Activated CD4-positive, alpha-beta T cell treated with anti-CD3 and anti-CD28 coated beads for 1 hour (primary cell): ENCODE data around the gene KRT81.
"Not testable (repeated sequence)": the region's sequence is repeated elsewhere in the genome, so short reads cannot be mapped to it uniquely, and the experiment has no call there.

Source experiments
- DNase-seq: peaks from one replicate; pipeline ENCODE4 v3.0.0-alpha.2; 2020

KRT81 gene

DNA sequence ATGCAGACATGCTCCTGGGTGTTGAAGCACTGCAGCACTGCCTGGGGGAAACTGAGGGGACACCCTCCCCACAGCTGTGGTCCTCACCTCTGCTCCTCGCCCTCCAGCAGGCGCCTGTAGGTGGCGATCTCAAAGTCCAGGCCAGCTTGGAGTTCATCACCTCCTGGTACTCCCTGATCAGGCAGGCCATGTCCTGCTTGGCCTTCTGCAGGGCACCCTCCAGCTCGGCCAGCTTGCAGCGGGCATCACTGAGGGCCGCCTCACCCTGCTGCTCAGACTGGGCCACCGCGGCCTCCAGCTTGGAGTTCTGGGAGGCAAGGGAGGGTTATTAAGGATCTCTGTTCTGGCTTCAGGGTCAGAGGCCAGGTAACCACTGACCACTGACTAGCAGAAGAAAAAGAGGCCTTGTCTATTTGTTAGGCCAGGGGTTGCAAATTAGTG is 39.1 kb downstream of the KRT81 start:
- not testable (repeated sequence) for DNase-seq

- DNase-seq, result no peak
These were observed 39.8 kb downstream of the KRT81 start for GRCh38 chr12:52251367-52252051.

DNA sequence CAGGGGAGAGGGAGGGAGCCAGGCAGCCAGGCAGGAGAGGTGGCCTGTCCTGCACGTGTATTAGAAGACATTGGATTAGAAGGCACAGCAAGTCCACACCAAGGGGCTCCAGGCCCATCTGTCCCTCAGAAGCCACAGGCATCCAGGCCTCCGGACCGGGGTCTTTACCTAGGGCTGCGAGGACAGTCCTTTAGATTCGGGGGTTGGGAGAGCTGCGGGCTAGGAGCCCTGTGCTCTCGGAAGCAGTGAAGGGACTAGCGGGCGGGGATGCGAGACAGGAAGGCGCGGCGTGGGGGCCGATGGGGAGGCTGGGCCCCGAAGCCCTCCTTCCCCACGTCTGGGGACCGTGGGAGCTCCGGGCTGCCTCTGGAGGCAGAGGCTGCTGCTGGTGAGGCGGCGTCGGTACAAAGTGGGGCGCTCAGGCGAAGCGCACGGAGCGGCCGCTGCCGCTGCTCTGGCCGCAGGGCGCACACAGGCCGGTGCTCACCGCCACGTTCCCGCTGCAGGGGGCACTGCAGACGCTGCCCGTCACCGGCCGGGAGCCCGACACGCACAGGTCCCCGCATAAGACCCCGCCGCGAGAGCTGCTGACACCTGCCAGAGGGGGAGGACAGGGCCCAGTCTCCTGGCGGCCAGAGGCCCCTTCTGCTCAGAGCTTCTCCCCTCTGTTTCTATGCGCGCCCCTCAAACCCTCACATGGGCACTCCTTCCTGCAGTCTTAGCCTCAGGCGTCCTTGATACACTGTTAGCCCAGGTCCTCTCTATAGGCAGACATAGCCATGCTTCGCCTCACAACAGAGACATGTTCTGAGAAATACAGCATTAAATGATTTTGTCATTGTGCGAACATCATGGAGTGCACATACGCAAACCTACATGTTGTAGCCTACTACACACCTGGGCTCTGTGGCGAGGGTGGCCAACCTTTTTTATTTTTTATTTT is 41.0 kb downstream of the KRT81 start:
- no peak for DNase-seq

GRCh38 chr12:52249511-52250047 is 41.8 kb downstream of the KRT81 start:
- DNase-seq, result no peak

GRCh38 chr12:52248541-52249461 is 42.5 kb downstream of the KRT81 start:
- DNase-seq, result no peak

DNA sequence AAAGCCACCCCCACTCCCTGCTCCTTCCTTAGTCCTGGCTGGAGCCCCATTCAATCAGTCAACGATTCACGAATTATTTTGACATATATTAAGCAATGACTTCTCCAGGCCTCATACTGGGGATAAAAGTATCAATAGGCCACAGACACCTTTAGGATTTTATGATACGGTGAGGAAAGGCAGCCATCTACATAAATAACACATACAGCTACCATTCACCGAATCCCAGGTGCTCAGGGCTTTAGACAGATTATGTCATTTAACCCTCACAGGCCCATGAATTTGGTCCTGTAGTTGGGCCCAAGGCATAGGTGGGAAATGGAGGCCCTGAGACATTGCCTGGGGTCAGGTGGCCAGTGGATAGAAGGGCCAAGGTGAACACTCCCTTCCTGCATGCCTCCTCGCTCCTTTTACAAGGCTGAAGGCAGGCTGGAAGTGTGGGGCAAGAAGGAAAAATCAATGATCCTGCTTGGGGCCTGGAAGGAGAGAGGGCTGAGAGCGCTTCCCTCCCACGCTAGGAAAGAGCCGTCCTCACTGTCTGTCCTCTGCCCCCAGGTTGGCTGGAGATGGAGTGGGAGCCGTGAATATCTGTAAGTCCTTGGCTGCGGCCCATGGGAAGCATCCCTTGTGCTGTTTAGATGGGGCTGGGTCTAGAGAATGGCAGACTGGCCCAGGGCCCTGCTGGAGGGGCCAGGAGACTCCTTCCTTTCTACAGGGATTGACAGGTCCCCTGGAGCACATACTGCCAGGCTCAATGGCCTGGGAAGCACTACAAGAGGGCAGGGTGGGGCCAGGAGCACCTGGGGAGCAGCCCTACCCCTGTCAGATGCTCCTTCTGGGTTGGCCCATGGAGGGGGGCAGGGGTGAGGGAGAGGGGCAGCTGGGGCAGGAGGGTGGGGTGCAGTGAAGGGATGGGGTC is 43.5 kb downstream of the KRT81 start:
- no peak for DNase-seq

GRCh38 chr12:52246720-52247621 is 44.4 kb downstream of the KRT81 start:
- DNase-seq, result no peak

DNA sequence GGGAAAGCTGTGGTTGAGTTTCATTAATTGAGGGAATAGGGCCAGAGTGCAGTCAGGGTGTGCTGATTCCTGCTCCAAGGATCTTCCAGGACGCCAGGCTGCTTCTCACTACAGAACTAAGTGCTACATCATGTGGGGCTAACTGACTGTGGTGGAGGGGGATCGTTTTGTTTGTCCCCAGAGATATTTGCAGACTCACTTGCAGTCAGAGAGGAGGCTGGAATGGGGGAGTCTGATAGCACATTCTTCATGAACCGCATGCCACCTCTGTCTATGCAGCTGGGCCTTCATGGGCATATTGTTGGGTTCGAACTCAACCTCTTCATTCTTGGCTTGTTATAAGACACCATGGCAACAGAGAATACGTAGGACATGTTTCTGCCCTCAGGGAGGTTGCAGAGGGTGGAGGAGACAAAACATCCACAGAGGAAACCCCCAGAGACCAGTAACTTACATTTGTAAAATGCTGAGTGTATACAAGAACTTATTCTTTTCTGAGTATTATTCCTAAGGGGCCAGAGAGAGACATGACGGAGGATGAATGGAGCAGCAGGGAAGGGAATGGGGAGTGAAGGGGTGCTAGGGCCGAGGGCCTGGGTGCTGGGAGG is 45.3 kb downstream of the KRT81 start:
- no peak for DNase-seq

DNA sequence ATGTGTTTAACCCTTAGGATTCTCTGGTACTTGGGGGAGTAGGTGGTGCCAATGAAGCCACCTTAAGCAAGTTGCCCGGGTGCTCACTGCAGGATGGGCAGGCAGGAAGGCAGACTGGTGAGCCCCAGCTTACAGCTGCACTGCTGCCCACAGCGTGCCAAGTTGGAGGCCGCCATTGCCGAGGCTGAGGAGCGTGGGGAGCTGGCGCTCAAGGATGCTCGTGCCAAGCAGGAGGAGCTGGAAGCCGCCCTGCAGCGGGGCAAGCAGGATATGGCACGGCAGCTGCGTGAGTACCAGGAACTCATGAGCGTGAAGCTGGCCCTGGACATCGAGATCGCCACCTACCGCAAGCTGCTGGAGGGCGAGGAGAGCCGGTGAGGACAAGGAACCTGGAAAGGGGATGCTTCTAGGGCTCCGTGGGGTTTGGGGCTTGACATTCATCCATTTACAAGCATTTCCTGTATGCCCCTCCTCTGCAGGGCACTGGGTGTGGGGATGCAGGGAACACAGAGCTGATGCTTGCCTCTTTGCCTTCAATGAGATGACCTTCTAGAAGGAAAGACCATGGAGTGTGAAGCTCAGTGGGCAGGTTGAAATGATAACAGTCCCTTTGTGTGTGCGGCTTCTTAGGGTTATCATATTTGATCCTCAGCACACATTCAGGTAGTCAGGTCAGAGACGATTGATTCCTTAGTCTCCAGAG is 45.9 kb downstream of the KRT81 start:
- no peak for DNase-seq

- no peak for DNase-seq
These were observed 46.7 kb downstream of the KRT81 start for GRCh38 chr12:52244615-52244994.

DNA sequence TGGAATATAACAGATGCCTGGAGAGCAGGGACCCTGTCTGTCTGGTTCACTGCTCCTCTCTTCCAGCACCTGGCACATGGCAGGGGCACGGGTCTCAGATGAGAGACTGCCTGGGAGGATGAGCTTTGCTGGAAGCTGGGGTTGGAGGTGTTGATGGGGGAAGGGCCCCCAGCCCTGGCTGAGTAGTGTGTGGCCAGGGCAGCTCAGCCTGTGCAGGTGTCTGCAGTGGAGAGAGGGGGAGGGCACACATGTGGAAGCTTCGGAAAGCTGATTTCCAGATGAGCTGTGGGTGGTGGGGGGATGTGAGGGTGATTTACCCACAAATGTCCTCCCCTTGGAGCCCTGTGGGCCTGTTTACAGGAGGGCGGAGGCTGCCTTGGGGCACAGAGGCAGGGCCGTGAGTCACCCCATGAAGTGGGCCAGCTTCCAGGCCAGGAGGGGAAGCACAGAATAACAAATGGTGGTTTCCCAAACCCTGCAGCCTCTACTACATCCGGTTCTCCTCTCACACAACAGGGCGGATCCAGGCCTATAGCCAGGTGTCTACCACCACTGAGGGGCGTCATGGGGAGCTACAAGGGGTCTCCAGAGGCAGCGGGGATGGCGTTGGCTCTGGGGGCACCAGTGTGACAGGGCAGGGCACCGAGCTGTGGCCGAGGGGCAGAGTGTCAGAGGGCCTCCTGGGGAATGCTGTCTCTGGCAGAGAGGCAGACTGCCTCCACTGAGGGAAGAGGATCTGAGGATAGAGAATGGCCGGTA is 47.3 kb downstream of the KRT81 start:
- DNase-seq, result peak; percentile 23

DNA sequence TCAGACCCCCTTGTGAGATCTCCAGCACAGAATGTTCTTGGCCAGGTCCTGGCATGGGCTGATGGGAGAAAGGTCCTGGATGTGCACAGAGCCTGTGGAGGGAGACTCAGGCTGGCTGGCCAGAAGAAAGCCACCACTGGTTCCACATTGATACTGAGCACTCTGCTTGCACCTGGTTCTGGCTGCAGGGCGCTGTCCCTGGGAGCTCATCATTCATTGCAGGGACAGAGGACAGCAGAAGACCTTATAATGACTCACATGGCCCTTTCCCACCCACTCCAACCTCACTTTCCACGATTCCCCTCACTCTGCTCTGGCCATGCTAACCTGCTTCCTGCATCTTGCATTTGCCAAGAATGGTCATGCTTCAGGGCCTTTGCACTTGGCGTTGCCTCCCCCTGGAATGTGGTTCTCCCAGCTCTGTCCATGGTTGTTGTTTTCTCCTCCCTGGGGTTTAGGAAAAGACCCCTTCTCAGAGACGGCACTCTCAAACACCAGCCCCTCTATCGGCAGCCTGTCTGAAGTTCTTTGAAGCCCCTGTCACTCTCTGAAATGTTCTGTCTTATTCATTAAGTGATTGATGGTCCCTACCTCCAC is 48.0 kb downstream of the KRT81 start:
- DNase-seq, result no peak

GRCh38 chr12:52242442-52243258 is 48.7 kb downstream of the KRT81 start:
- DNase-seq, result no peak

DNA sequence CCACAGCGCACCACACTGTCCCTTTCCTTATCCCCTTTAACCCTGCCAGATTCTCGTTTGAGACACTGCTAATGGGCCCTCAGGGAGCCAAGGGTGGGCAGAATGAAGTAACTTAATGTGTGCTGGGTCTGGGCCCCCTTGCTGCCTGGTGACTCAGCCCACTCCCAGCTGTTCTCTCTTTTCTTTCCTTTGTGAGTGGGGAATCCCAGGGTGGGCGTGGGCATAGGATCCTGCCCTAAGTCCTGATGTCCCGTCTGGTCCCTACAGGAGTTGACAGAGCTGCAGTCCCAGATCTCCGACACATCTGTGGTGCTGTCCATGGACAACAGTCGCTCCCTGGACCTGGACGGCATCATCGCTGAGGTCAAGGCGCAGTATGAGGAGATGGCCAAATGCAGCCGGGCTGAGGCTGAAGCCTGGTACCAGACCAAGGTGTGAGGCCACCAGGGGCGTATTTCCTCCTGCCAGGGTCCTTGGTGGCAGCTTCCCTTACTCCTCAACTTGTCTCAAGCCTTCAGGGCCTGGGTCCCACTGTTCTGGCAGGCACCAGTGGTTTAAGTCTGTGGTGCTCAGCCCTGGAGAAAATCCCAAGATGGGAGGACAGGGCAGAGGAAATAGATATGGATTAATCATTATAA is 50.0 kb downstream of the KRT81 start:
- no peak for DNase-seq

GRCh38 chr12:52240247-52240646 is 51.1 kb downstream of the KRT81 start:
- DNase-seq, result not testable (repeated sequence)

GRCh38 chr12:52239767-52240166 is 51.6 kb downstream of the KRT81 start:
- DNase-seq, result no peak
